ENCODE measurements around the gene RECQL5.

GRCh38 chr17:75706042-75706728 lies 39.2 kb upstream of the RECQL5 start:
- TF ChIP-seq POLR2AphosphoS5 (IDR thresholded peaks at IDR 0.05) (no peak), CTCF (IDR thresholded peaks at IDR 0.05) (no peak), POLR2A (IDR thresholded peaks at IDR 0.05) (no peak)
